ENCODE measurements around the gene BMPR1B.

The BMPR1B gene

GRCh38 chr4:94912606-94913005, 154.9 kb downstream of the BMPR1B start:
- no peak for DNase-seq (ENCODE audit: low spot score)

DNA sequence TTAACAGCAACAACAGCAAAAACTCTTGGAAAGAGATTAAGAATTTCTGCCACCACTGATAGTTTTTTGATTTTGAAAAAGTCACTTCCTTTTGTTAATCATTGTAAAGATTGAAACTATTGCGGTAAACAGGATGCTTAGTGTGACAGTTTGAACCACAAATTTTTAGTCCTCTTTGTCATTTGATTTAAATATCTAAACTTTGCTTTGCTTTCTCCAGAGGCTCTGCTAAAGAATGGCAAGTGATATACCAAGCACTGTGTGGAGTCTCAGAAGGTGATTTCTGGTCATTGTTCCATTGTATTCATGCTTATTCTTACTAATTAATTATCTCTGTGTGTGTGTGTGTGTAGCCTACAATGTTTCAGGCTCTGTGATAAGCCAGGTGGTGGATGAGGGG, 155.6 kb downstream of the BMPR1B start:
- DNase-seq (ENCODE audit: low spot score), result peak; percentile 1

DNA sequence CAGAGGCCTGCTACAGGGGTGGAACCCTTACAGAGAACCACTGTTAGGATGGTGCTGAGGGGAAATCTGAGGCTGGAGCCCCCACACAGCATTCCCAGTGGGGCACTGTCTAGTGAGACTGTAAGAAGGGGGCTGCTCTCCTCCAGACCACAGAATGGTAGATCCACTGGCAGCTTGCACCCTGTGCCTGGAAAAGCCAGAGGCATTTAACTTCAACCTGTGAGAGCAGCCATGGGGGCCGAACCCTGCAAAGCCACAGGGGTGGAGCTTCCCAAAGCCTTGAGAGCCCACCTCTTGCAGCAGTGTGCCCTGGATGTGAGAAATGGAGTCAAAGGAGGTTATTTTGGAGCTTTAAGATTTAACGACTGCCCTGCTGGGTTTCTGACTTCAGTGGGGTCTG, 159.4 kb downstream of the BMPR1B start:
- DNase-seq (ENCODE audit: low spot score), result no peak

GRCh38 chr4:94918543-94918942, 160.8 kb downstream of the BMPR1B start:
- no peak for DNase-seq (ENCODE audit: low spot score)

DNA sequence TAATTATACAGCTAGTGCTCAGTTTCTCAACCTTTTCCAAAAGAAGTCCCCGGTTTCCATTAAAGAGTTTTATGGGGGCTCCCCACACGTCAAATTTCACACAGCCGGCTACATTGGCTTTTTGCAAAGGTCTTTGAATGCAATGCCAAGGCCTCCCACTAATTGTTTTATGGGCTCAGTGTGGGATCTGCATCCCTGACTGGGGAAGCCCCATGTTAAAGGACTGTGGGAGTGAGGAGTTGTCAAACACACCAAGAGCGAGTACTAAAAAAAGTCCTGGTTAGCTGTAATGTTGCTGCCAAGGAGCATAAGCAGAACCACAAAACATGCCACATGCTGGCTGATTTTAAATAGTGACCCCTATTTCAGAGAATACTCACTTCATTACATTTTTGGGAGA, 162.6 kb downstream of the BMPR1B start:
- DNase-seq (ENCODE audit: low spot score), result no peak

- no peak for DNase-seq (ENCODE audit: low spot score)
These were observed 166.8 kb downstream of the BMPR1B start for GRCh38 chr4:94924566-94924965.

DNA sequence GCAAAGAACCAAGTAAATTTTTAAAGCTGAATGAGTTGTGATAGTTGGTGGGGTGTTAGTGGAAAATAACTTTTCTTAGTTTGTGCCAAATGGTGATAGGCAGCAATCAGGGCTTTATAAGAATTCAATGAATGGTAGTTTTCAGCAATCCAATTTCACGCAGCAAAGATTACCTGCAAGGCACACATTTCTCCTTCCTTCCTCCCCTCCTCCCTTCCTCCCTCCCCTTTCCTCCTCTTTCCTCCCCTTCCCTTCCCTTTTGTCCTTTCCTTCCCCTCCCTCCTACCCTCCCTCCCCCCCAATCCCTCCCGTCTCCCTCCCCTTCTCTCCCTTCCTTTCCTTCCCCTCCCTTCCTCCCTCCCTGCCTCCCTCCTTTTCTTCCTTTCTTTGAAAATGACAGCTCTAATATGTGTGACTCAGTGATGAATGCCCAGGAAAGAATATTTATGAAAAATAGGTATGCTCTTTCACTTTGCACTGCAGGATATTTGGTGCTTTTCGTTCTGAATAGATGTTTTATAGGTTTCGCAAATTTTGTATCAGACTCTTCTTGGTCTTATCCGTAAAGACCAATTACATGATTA, 168.1 kb downstream of the BMPR1B start:
- DNase-seq (ENCODE audit: low spot score), result no peak

DNA sequence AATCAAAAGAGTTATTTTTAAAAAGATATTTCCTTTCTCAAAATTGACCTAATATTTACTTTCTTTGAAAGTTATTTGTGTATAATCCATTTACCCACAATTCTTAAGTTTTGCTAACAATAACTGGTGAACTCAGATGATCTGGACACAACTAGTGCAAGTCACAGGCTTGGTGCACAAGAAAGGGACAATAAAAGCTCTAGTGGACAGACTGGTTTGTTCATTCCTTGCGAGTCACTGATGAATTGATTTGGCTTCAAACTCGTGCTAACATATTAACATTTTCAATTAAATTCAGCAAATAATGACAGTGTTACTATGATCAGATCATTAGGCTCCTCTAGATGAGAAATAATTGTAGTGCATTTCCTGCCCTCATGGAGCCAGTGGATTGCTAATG, 169.2 kb downstream of the BMPR1B start:
- no peak for DNase-seq (ENCODE audit: low spot score)

DNA sequence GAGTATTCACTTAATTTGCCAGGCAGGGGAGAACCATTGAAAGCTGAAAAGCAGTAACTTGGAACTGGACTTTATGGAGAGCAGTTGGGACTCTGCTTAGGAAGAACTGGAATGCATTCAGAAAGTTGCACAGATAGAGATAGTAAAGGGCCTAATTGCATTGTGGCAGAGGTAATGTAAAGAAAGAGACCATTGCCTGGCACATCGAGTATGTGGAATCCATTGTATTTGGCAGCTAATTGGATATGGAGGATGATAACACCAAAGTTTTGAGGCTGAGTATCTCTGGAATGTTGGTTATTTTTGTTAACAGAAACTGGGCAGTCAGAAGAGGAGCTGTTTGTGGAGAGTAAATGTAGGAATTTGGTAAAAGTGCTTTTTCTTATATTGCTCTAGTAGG, 169.9 kb downstream of the BMPR1B start:
- DNase-seq (ENCODE audit: low spot score), result no peak

DNA sequence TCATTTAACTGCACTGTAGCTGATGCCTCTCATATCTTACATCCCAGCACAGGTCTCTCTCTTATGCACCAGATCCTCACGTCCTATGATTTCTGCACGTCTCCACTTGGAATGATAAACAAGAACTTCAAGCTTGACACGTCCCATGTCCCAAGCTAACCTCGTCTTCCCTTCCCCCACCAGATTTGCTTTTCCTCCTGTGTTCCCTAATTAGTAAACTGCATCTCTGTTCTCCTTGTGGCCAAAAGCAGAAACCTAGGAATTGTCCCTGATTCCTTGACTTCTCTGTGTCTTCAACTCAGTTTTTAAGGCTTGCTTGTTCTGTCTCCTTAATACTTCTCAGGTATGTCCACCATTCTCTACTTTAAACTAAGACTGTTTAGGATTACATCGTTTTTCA, 171.9 kb downstream of the BMPR1B start:
- no peak for DNase-seq (ENCODE audit: low spot score)

GRCh38 chr4:94931626-94932025, 173.9 kb downstream of the BMPR1B start:
- DNase-seq (ENCODE audit: low spot score), result no peak

DNA sequence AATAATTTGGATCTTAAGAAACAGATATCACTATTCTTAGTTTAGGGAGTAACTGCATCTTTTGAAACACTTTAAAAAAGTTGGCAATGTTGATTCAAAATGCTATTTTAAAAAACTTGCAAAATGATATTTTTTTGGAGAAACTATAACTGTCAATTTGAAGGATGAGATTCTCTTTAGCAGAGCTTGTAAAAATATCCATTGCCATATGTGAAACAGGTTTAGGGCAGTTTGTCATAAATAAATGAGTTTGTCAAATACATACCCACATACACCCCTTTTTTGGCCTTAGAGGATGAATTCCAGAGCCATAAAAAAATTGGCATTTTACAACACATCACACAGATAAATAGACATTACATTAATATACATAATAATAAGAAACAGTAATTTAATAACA, 174.6 kb downstream of the BMPR1B start:
- DNase-seq (ENCODE audit: low spot score), result no peak

GRCh38 chr4:94933799-94934198, 176.0 kb downstream of the BMPR1B start:
- DNase-seq (ENCODE audit: low spot score), result no peak

- no peak for DNase-seq (ENCODE audit: low spot score)
These were observed 176.4 kb downstream of the BMPR1B start for GRCh38 chr4:94934201-94934600.

GRCh38 chr4:94934864-94935263, 177.1 kb downstream of the BMPR1B start:
- DNase-seq (ENCODE audit: low spot score), result no peak

- no peak for DNase-seq (ENCODE audit: low spot score)
These were observed 179.1 kb downstream of the BMPR1B start for GRCh38 chr4:94936854-94937253.

DNA sequence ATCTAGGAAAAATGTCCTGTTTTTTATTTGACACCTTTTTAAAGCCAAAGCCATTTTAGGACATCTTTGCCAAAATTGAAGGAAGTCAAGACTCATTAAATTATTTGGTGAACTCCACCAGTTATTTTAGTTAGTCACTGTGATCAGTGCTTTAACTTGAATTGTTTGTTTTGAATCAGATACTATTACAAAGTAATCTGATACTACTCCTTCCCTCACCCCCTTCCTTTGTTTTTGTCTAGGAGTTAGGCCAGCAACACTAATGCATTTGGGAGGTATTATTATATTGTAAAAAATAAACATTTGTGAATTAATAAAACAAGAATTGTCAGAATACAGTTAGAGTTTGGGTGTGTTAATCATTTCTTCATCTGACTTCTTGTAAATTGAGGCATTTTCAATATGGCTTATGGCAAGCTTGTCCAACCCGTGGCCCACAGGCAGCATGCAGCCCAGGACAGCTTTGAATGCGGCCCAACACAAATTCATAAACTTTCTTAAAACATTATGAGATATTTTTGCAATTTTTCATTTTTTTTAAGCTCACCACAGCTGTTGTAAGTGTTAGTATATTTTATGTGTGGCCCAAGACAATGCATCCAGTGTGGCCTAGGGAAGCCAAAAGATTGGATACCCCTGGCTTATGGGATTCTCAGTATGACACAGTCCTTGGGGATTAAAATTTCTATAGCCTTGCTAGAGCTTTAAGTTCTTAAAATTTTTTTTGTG, 182.2 kb downstream of the BMPR1B start:
- DNase-seq (ENCODE audit: low spot score), result no peak

- DNase-seq (ENCODE audit: low spot score), result no peak
These were observed 182.8 kb downstream of the BMPR1B start for GRCh38 chr4:94940520-94940908.

DNA sequence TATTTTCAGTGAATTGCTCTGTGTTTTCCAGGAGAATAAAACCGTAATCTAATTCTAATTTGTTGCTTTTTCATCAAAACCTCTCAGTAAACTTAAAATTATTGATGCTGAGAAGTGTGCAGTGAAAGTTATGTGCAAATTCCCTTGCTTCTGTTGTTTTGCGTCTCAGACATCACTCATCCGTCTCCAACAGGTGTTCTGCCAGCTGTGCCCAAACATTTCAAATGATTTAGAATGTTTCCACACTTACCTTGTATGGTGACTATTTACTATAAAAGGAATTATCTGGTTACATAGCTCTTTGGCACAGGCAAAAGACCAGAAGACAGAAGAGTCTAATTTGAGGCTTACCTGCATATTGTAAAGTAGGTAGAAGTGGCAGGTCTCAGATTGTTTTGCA, 184.0 kb downstream of the BMPR1B start:
- no peak for DNase-seq (ENCODE audit: low spot score)

GRCh38 chr4:94944726-94945125, 187.0 kb downstream of the BMPR1B start:
- DNase-seq (ENCODE audit: low spot score), result no peak

DNA sequence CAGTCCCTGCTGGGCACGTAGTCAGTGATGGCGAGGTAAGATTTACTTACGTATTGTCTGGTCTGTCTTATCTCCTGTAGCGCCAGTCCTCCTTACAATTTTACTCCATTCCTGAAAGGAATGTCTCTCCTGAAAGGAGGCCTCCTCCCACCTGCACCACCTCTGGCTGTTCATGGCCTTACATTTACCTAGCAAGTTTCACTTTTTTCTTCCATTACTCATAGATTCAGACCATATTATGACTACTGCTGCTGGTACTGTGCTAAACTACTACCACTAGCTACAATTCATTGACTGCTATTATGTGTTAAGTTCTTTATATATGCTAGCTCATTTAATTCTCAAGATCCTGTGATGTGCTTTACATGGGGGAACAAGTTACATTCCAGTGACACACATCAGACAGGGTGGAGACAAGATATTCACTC, 189.9 kb downstream of the BMPR1B start:
- no peak for DNase-seq (ENCODE audit: low spot score)

- no peak for DNase-seq (ENCODE audit: low spot score)
These were observed 196.5 kb downstream of the BMPR1B start for GRCh38 chr4:94954251-94954650.

DNA sequence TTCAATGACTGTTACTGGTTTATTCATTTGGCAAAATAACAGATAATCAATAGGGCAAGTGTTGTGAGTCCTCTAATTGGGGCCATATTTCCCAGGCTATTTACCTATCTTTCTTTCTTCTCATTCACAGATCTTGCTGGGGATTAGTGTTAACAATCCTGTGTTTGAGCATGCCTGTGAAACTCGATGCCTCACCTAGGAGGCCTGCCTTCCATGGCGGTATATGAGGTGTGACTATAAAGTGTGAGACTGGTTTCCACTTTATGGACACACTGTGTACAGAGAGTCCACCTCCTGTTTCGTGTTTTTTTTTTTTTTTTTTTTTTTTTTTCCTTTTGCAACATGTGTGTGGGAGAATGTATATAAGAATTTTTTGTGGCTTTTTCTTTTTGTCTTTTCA, 199.3 kb downstream of the BMPR1B start:
- no peak for DNase-seq (ENCODE audit: low spot score)

DNA sequence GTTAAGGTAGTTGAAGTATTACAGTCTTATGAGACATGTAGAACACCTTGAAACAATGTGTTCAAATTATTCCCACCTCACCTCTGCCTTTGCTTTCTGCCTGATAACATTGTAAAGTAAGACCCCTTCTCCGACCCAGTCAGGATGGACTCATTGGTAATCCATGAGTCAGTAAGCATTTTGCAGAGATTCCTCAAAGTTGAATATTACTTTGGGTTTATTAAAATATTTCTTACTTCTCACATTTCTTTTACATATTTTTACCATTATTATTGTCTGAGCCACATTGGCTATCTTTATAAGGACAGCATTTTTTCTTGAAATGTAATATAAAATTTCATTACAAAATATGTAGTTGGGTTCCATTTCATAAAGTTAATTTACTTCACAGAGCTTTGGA, 201.6 kb downstream of the BMPR1B start:
- DNase-seq (ENCODE audit: low spot score), result no peak

Data from CD4-positive, alpha-beta T cell treated with Interleukin-15 for 4 hours (primary cell).